SK-MEL-5 (cell line): Measurements from ENCODE around the gene ANKRD20A1. TPM values are rescaled to one million over a fixed set of nuclear protein-coding genes. Genes with fewer than 3 reads are reported as not detected.
"Not testable (repeated sequence)": the region's sequence is repeated elsewhere in the genome, so short reads cannot be mapped to it uniquely, and the experiment has no call there.

Source experiments
- DNase-seq: peaks from one replicate; pipeline ENCODE4 v3.0.0-alpha.2; 2016; ENCODE audit warnings: low read depth, low spot score
- in situ Hi-C: cut with HindIII; loops from 2 replicates; pipeline ENCODE4 v1.10.0; 2016; ENCODE audit warnings: low sequenced_read_pairs, high pct_unique_total_duplicates, low pct_unique_long_range_greater_than_20kb
- polyA plus RNA-seq, 2 experiments: library from polyadenylated mRNA; depleted of rRNA; stranded (reverse); fragments of >200 nt; gene quantifications; 2 replicates each; pipeline ENCODE4 v1.2.3, GENCODE V29; 2015
- small RNA-seq, 2 experiments: library from RNA; depleted of rRNA; stranded (forward); fragments of <200 nt; gene quantifications; one replicate each; pipeline ENCODE3, GENCODE V24; 2014
- total RNA-seq: library from RNA; depleted of rRNA; stranded (reverse); fragments of >200 nt; shearing (Covaris generic); gene quantifications from 2 replicates; pipeline ENCODE4 v1.2.3, GENCODE V29; 2014; rRNA removed

Gene ANKRD20A1
- 0.77 and 2.1 TPM in 2 replicates for total RNA-seq
- 0.18 and 0.36 TPM in 2 replicates for polyA plus RNA-seq (2015; cell fraction: cytosol; rRNA removed)
- 1.9 and 6.2 TPM in 2 replicates for polyA plus RNA-seq (2015; cell fraction: nucleus; rRNA removed)

DNA sequence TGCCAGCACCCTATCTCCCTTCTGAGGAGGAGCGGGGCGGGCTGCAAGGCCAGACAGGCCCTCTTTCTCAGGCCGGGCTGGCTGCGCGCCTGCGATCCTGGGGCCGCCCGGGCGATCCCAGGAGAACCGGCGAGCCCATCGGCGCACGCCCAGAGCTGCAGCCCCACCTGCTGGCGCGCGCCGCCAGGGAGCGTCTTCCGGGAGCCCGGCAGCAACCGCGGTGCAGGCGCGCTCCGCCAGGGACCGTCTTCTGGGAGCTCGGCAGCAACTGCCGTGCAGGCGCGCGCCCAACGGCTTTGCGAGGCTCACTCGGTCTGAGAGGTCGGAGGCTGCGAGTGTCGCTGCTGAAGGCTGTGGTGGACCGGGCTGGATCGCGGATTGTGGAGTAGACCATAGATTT is at the start of gene ANKRD20A1:
Gene ANKRD20A1 (plus strand): TSS at position 61 of the 400 bp plus-strand sequence. CDS start 496 bp downstream, outside the sequence.
- DNase-seq = peak; percentile 53
- in situ Hi-C loops = not testable (repeated sequence)

DNA sequence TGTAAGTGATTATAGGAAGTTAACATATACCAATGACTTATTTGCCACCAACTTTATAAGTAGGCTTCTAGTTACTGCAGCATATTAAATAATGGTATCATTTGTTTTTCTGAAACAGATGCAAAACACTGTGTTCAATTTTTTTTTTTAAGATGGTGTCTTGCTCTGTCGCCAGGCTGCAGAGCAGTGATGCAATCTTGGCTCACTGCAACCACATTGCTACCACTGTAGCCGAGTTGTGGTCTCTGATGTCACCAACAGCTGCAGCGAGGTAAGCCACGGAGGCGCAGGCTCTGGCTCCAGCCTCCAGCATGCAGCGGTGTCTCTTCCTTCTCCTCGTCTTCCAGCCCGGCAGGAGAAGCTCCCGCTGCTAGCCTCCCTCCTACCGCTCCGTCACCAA is 26.6 kb upstream of the ANKRD20A1 start:
- DNase-seq, in situ Hi-C loops: not testable (repeated sequence)

Small RNA genes lying within 50 kb of the gene (small RNA-seq; reads per million reads assigned to genes)
- 0 reads per million in 2 experiments for gene RNU6-368P
